T-helper 9 cell (primary cell): ENCODE results near the gene PRR29.
"Not testable (repeated sequence)": the region's sequence is repeated elsewhere in the genome, so short reads cannot be mapped to it uniquely, and the experiment has no call there.

ENCODE experiments used
- DNase-seq: peaks from one replicate; pipeline ENCODE4 v3.0.0-alpha.2; 2020

Gene PRR29

DNA sequence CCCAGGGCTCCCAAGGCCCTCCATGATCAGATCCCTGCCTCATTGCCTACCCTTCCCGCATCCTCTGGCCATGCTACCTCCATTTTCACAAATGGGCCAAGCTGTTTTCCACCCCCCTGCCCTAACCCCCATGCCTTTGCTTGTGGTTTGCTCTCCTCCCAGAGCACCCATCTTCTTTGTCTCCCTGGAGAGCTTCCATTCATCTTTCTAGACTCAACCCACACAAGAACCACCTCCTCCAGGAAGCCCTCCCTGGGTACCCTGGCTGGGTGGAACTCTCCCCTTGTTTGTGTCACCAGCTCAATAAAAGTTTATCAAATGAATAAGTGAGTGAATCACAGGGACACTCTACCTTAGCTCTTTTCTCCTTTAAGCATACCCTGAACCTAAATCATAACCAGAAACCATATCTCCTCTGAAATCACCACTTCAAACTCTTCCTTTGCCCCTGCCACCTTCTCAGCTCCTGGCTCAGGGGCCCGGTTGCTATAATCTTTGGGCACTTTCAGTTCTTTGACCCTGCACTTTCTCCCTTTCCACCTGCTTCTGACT, 22.5 kb upstream of the PRR29 start:
- no peak for DNase-seq

DNA sequence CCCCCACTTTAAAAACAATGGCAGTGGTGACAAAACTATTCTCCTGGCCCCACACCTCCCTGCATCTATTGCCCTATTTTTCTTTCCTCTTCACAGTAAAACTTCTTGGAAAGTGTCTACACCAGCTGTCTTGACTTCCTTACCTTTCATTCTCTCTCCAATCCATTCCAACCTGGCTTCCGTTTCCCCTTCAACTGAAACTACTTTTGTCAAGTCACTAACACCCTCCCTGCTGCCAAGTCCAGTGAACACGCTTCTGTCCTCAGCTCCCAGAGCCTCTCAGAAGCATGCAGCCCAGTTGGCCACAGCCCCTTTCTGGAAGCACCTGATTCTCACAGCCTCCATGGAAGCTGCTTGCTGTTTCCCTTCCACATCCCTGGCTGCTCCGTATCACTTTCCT, 21.4 kb upstream of the PRR29 start:
- DNase-seq = no peak

DNA sequence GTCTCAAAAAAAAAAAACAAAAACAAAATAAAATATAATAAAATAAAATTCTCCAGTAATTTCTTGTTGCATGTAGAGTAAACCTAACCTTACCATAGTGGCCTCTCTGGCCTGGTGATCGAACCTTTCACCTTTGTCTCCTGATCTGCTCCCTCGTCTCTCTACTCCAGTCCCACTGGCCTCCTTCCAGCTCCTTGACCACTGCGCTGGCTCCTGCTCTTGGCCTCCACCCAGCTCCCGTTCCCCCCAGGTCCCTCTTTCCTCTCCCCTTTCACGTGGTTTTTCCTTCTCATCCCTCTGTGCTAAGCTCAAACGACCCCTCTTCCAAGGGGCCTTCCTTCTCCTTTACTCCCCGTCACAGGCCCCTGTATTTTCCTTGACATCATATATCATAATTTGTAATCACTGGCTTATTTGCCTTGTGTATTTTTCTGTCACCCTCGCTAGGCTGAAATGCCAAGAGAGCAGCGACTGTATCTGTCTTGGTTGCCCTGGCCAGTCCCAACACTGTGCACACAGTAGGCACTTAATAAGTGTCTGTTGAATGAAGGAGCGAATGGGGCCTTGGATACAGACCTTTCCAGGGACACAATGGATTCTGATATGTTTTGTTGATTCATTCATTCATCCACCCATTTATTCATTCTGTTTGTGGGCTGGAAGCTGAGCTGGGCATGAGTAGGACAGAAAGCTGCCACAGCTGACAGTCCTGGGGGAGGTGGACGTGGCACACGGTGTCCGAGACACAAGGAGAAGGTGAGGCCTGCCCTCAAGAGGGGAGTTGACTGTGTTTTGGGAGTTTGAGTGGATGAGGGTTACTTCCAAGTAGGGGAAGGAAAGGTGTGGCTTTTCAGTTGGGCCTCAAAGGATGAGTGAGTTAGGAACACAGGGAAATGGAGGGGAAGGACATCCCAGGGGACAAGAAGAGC, 19.6 kb upstream of the PRR29 start:
- no peak for DNase-seq

DNA sequence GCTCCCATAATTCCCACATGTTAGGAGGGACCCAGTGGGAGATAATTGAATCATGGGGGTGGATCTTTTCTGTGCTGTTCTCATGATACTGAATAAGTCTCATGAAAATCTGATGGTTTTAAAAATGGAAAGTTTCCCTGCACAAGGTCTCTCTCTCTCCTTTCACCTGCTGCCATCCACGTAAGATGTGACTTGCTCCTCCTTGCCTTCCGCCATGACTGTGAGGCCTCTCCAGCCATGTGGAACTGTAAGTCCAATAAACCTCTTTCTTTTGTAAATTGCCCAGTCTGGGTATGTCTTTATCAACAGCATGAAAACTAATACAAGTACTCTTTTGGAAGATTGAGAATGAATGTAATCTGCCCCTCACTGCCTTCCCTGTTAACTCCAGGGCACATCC, 15.5 kb upstream of the PRR29 start:
- DNase-seq = not testable (repeated sequence)

DNA sequence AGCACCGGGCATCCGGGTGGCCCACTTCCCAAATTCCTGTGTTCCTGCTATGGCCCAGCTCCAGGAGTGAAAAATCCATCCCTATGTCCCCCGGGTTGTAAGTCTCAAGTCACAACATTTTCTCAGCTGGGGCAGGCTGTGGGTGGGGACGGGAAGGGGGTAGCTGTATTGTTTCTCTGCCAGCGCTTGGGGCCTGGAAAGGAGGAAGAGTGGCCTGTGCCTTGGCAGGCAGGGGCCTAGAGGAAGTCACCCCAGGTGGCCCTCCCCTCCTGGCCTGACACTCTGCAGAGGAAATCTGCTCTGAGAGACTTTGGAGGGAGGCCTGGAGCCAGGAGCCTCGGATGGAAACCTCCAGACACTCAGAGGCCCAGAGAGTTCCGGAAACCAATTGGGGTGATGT, 14.8 kb upstream of the PRR29 start:
- DNase-seq = no peak

DNA sequence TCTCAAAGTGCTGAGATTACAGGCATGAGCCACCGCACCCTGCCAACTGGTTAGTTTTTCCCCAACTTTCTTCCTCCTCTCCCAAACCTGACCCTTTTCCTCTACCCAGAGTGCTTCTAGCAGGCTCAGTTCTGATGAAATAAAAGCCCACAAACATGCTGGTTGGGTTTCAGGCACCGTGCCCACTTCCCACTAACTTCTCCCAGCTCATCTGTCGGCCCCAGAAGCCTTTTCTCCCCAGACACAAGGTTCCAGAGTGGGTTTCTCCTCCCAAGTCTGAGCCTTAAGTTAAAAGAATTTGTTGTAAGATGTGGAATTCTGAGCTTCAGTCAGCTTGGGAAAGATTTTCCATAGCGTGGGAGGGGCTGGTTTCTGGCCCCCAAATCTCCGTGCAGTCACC, 13.9 kb upstream of the PRR29 start:
- DNase-seq = no peak

DNA sequence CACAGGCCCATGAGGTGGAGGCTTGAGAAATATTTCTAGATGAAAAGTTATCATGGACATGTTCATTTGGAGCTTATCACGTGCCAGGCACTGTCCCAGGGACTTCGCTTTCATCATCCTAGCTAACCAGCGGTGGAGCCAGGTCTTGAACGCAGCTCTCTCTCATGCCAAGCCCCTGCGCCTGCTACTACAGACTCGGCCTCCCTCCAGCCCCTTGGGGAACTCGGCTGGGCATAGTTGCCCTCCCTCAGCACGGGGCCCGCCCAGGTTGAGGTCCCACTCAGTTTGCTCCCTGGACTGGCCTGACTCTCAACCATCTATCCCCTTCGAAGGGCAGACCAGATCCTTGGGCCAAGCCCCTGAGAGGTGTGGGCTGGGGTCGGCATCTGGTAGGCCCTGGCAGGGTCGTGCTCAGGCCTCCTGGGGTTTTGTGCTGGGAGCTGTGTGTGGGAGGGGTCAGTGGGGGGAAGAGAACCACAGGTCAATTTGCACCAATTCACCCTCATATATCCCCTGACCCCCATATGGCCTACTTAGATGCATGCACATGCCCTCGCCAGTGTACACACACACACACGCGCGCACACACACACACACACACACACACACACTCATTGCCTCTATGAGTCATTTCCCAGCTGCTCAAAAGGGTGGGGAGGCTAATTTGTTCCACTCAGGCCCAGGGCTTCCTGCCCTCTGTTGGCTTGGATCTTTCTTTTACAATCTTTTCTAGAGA, 13.3 kb upstream of the PRR29 start:
- DNase-seq = peak; percentile 44

DNA sequence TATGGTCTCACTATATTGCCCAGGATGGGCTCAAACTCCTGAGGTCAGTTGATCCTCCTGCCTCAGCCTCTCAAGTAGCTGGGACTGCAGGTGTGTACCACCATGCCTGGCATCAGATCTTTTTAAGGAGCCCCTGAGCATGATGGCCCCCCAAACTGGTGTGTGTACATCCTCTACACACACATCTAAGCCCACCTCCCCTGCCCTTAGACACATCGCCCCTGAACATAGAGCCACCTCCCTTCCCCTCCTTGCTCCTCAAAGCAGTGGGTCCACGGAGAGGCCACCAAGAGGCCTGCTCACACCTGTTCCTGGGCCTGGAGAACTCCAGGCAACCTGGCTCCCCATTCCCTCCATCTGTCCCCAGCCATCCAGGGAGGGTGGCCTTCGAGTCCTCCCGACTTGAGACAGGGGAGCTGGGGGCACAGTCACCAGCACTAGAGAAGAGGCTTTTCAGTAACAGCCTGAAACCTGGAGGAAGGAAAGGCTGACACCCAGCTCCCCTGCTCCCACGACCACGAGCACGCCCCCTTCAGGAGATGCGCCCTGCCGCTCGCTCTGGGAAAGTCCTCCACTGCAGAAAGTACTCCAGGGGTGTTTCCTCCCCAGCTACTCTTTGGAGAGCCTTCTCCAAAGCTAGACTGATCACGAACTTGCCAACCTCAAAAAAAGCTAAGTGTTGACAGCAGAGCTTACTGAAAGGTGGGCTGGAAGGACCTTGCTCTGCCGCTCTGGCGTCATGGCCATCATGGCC, 12.6 kb upstream of the PRR29 start:
- DNase-seq = no peak

DNA sequence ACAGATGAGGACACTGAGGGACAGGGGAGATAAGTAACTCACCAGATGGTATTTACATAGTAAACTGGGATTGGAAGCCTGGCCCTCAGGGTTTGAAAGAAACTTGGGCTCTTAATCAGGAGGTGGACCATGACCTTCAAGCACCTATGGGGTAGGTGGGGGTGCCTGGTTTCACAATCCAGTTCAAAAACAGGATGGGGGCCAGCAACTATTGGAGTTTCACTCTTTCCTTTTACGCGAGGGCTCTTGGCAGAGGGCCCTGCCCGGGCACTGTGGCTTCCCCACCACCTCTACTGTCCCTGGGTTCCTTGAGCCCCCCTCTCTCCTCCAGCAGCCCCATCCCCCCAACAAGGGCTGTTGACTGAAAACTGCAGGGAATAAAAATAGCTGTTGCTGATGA, 11.3 kb upstream of the PRR29 start:
- no peak for DNase-seq

DNA sequence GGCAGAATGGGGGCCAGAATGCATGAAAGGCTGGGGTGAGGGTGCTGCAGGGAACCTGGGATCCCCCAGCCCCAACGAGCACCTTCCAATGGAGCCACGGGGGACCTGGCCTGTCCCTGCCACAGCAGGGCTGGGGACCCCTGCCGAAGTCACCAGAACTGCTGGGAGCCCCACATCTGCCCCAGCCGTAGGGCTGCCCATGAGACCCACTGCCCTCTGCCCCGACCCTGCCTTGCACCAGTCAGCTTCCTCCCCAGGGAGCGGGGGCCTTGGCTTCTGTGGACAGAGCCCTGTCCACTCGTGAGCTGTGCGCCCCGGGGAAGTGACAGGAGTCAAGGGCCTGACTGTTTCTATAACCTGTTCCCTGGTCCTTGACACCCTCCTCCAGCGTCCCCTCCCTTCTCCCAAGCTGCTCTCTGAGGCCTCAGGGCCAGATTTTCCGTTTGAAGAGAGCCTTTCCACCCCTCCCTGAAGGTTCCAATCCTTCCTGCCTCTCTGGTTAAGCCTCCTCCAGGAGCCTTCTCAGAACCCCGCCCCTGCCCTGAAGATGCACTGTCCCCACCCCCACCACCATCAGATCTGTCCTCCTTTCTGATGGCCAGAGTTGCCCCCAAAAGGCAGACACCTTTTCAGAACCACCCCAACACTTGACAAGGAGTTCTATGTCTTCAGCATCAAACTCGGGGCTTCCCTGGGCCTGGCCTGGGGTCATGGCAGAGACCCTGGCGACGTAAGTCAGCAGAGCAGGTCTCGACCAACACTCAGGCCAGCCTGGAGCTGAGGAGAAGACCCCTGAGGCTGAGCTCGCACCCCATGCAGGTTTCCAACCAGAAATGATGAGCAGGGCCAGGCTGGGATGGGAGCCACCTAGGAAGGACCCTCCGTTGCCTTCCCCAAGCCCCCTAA, 10.7 kb upstream of the PRR29 start:
- no peak for DNase-seq

DNA sequence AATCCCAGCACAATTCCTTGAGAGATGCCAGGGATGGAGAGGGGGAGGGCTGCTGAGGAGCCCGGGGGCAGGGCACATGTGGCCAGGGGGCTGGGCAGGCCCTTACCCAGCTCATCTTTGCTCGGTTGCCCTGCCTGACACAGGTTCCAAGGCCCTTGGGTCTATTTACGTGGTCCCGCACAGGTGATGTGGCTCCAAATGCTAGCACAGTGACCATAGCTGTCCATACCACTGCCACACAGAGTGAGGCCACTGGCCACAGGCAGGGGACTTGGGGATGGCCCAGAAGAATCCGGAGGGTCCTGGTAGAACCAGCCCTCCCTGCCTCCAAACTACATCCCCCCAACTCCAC, 10.0 kb upstream of the PRR29 start:
- DNase-seq = no peak

DNA sequence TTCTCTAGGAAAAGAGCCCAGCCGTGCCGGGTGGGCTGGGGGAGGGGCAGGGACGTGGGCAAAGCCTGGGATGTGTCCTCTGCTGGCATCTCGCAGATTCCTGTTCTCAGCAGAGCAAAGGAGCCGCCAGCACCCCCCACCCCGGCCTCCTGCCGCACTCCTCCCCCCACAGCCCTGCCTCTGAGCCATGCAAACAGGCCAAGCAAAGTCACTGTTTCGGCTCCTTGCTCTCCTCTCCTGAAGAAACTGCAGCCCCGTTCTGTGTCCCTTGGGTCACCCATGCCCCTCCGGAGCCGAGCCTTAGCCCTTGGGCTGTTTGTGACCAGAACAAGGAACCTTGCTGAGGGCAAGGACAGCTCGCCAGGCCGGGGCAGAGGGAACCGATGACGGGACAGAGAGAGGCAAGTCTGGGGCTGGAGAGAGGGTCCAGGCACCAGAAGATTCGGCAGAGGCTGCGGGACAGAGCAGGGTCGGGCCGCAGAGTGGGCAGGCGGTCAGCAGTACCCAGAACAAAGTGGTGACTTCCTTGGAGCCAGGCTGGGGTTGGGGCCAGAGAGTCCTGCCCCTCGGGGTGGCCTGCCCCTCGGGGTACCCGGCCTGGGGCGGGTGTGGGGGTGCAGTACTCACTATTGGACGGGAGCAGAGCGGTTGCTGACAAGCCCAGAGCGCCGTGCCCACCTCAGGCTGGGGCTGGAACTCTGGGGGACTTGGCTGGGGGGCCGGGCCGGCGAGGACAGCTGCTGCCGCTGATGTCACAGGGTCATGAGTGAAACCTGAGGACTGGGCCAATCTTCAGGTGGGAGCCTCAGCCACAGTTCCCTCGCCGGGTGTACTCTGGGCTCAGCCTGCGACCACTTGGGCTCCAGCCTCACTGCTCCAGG, 9.2 kb upstream of the PRR29 start:
- DNase-seq = no peak

DNA sequence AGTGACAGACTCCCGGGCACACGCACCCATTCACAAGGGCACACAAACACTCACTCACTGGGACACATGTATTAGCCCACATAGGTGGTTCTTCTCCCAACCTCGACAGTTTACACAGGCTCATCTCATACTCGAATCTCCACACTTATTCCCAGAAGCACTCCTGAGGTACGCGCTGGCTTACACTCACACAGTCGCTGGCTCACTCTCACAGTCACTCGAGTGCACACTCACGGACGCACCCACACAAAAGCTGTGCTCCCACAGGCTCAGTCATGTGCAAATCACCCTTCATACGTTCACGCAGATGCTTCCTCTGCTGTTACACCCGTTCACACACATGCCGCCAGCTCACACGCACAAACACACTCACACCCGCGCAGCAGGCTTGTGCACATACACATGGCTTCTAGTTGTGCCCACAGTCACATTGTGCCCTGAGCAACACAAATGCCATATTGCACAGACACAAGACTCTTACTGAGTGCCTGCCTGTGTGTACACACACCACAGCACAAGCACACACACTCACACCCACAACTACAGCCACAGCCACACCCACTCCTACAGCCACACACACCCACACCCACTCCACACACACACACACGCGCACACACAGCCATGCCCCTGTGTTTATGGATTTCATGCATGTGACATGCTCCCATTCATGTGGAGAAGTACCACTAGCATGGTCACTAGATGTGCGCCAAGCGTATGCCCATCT, 8.4 kb upstream of the PRR29 start:
- DNase-seq = no peak

DNA sequence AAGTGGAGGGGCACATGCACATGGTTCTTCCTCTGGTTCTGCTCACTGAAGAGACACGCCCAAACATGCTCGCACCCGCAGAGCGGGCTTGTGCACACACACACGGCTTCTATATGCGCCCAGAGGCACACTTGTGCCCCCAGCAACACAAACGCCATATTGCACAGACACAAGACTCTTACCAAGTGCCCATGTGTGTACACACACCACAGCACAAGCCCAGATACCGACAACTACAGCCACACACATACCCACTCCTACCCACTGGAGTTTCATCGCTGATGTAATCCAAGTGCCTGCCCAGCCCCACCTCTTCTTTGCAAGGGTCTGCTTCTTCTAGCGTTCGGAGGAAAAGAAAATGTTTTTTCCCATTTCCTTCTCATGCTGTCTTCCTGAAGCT, 6.5 kb upstream of the PRR29 start:
- no peak for DNase-seq

DNA sequence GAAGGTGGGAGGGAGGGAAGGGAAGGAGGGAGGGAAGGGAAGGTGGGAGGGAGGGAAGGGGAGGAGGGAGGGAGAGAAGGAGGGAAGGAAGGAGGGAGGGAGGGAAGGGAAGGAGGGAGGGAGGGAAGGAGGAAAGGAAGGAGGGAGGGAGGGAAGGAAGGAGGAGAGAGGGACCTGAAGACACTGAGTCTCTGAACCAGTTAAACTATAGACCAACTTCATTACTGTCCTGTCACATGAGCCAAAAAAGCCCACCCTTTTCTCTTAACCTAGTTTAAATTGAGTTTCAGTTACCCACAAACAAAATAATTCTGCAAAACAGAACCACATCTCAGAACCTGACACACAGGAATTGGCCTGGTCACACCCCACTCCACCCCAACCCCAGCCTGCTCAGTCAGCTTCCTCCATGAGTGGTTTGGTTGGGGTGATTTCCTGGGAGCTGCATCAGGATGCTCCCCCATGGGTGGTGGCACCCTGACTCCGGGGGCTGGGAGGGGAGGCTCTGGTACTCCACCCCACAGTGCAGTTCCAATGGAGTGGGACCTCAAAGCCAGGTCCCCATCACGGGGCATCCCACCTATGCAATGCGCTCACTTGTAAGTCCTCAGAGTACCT, 4.7 kb upstream of the PRR29 start:
- DNase-seq = no peak

DNA sequence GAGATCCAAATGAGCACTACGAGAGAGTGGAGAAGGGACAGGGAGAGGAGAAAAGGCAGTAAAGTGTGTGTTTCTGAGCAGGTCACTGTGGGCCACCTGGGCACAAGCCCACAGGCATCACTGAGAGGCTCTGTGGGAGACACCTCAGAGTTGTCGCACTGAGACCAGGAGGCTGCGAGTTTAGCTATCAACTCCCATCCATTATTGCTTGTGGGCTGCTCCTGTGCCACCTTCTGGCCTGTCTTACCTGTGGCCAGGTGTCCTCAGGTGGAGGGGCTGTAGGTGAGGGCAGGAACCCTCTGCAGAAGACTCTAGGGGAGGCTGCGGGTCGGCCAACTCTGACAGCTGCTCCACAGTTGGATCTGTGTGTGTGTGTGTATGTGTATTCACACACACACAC, 2.5 kb upstream of the PRR29 start:
- DNase-seq = no peak

DNA sequence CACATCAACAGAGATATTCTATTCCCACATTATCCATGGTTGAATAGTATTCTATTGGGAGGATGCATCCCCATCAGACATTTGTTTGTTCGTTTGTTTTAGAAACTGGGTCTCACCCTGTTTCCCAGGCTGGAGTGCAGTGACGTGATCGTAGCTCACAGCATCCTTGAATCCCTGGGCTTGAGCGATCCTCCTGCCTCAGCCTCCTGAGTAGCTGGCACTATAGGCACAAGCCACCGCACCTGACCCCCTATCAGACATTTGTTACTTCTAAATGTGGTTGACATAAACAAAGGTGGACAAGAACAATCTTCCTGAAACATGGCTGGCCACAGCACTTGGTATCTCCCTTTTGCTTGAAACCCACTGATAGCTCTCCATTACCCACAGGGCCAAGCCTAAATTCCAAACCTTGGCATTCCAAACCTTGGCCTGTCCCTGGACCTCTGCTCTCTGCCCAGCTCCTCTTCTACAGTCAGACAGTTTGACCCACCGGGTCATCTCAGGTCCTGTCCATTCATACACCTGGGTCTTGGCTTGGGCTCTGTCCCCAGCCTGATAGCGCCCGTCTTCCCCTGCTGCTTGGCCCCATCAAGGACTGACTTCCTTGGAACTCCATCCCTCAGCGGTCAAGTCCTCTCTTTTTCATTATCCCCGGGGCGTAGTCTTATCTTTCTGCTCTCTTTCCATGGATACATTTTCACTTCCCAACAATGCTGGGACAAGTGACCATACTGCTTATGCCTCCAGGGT, 1.5 kb upstream of the PRR29 start:
- DNase-seq = no peak

DNA sequence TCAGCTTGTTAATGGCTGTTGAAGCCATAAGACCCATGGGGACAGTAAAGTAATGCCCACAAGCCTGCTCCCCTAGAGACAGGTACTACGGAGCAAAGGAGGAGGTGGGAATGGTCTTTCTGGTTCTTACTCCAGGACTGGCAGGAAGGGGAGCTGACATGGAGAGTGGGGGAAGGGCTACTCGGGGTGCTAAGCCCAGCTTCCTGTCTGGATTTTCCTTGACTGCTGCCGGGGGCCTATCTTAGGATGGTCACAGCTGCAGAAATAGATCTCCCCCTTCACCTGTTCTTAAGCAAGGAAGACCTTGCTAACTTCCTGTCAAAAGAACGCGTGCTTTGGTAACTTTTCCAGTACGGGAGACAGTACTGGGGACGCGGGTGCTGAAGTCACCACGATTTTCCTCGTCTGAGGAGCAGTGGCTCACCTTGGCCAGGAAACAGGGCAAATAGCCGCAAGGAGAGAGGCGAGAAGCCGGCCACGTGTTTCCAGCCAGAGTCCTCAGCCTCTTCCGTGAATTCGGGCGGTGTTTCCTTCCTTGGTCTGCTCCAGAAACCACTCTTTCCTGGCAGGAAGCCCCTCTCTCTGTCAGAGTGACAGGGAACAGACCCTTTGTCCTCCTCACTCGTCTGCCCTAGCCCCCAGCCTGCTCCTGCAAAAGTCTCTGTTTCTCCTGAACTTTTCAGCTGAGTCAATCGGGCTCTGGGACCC, 656 bp upstream of the PRR29 start:
- no peak for DNase-seq
